Measurements from ENCODE around the gene EXOSC10. TPM values are rescaled to one million over a fixed set of nuclear protein-coding genes. Genes with fewer than 3 reads are reported as not detected.
A peak's percentile ranks its signal among the peaks of the same experiment; 100 is the strongest.

Gene EXOSC10
- total RNA-seq, 1 experiment from 2014 or later, result 73.0 TPM

- TF ChIP-seq FOXP4 (CRISPR knock-in tag; IDR thresholded peaks at IDR 0.05), result peak; percentile 57; the same call in 1 of the 2 replicates
- TF ChIP-seq ARID4B (CRISPR knock-in tag; IDR thresholded peaks at IDR 0.05; ENCODE audit: borderline replicate concordance), result peak; percentile 66; the same call in 1 of the 2 replicates
- peak; percentile 50; the same call in 1 of the 2 replicates for TF ChIP-seq SP1 (CRISPR knock-in tag; conservative IDR thresholded peaks at IDR 0.05)
- 0 out of 2 replicates have a peak, but pooled peaks have one; percentile 33 for TF ChIP-seq USF1 (CRISPR knock-in tag; IDR thresholded peaks at IDR 0.05)
- TF ChIP-seq ZNF396 (CRISPR knock-in tag; IDR thresholded peaks at IDR 0.05; ENCODE audit: borderline replicate concordance), result no peak
- no peak for TF ChIP-seq PRRX2 (CRISPR knock-in tag; IDR thresholded peaks at IDR 0.05)
- no peak for TF ChIP-seq ZNF232 (CRISPR knock-in tag; IDR thresholded peaks at IDR 0.05)
- TF ChIP-seq RELA (CRISPR knock-in tag; IDR thresholded peaks at IDR 0.05; ENCODE audit: borderline replicate concordance), result peak; percentile 75; the same call in 1 of the 2 replicates
- no peak for TF ChIP-seq ZNF512 (CRISPR knock-in tag; IDR thresholded peaks at IDR 0.05; ENCODE audit: borderline replicate concordance)
- TF ChIP-seq STAT6 (CRISPR knock-in tag; conservative IDR thresholded peaks at IDR 0.05; ENCODE audit: low read depth), result no peak
- TF ChIP-seq NR1H2 (CRISPR knock-in tag; IDR thresholded peaks at IDR 0.05), result no peak
- TF ChIP-seq ZNF317 (CRISPR knock-in tag; IDR thresholded peaks at IDR 0.05; ENCODE audit: borderline replicate concordance, low read depth), result 0 out of 2 replicates have a peak, but pooled peaks have one; percentile 29
- TF ChIP-seq ZNF532 (CRISPR knock-in tag; IDR thresholded peaks at IDR 0.05; ENCODE audit: borderline replicate concordance), result no peak
- no peak for TF ChIP-seq CREB1 (CRISPR knock-in tag; IDR thresholded peaks at IDR 0.05)
- no peak for TF ChIP-seq ATF6 (CRISPR knock-in tag; IDR thresholded peaks at IDR 0.05)
- no peak for TF ChIP-seq NR2C2 (CRISPR knock-in tag; IDR thresholded peaks at IDR 0.05)
These were observed at the start of gene EXOSC10 (continued) for GRCh38 chr1:11099310-11100148.
